PC-3 (cell line): ENCODE results near the gene FOXJ3.

ENCODE experiments used
- CTCF ChIP-seq: fragments of 300-600 bp; sonication (generic); conservative IDR thresholded peaks from 2 replicates; pipeline ENCODE4 v1.5.1; 2017; ENCODE audit warnings: antibody characterized with exemption, low read depth, mild to moderate bottlenecking, low read length
- EZH2phosphoT487 ChIP-seq: fragments of 300-600 bp; sonication (generic); IDR thresholded peaks from 2 replicates; pipeline ENCODE4 v1.6.1; 2018; ENCODE audit warnings: mild to moderate bottlenecking, antibody characterized with exemption, low read length, borderline replicate concordance

- TF ChIP-seq CTCF = no peak
- no peak for TF ChIP-seq EZH2phosphoT487
These were observed 17.7 kb downstream of the FOXJ3 start for GRCh38 chr1:42317308-42317707.
